H1 (cell line): Measurements from ENCODE around the gene TTC38. TPM values are rescaled to one million over a fixed set of nuclear protein-coding genes. Genes with fewer than 3 reads are reported as not detected.

Experiments used
- ASH2L ChIP-seq: fragments of 200-600, 300-600 bp; sonication (generic); IDR thresholded peaks from one replicate; pipeline ENCODE4 v1.7.1; 2017; ENCODE audit warnings: low read length
- ATF3 ChIP-seq: IDR thresholded peaks from 2 replicates; pipeline ENCODE4 v1.6.1; 2011; ENCODE audit warnings: low read depth, mild to moderate bottlenecking, low read length; ENCODE audit not compliant: insufficient read depth
- BCL11A ChIP-seq, 2 experiments: IDR thresholded peaks; one replicate each; pipeline ENCODE4 v1.6.1; 2011; ENCODE audit warnings: low read depth in 2 of 2, low read length in 2 of 2, mild to moderate bottlenecking in 2 of 2
- CBX8 ChIP-seq: fragments of 300-800, 300-1000 bp; sonication (generic); IDR thresholded peaks from 2 replicates; pipeline ENCODE4 v1.7.1; 2016; ENCODE audit warnings: low read depth, low read length, borderline replicate concordance
- CHD2 ChIP-seq: IDR thresholded peaks from 2 replicates; pipeline ENCODE4 v1.6.1; 2012; ENCODE audit warnings: low read length, improper control_type of control experiment
- CREB1 ChIP-seq: IDR thresholded peaks from 2 replicates; pipeline ENCODE4 v1.6.1; 2012; ENCODE audit warnings: inconsistent platforms
- GABPA ChIP-seq: IDR thresholded peaks from 2 replicates; pipeline ENCODE4 v1.6.1; 2011; ENCODE audit warnings: mild to moderate bottlenecking, low read length, moderate library complexity, borderline replicate concordance; ENCODE audit not compliant: insufficient read depth
- HDAC6 ChIP-seq: IDR thresholded peaks from one replicate; pipeline ENCODE4 v1.7.1; 2012; ENCODE audit warnings: low read depth, mild to moderate bottlenecking, inconsistent platforms, low read length, moderate library complexity
- JUND ChIP-seq: IDR thresholded peaks from 2 replicates; pipeline ENCODE4 v1.6.1; 2011; ENCODE audit warnings: mild to moderate bottlenecking, improper control_type of control experiment, low read length
- KDM4A ChIP-seq: IDR thresholded peaks from one replicate; pipeline ENCODE4 v1.7.1; 2012; ENCODE audit warnings: low read depth, mild to moderate bottlenecking, moderate library complexity, low read length, inconsistent platforms; ENCODE audit not compliant: severe bottlenecking
- KDM5A ChIP-seq: fragments of 200-600 bp; IDR thresholded peaks from 2 replicates; pipeline ENCODE4 v1.7.1; 2012; ENCODE audit warnings: mild to moderate bottlenecking, low read length, inconsistent platforms, mixed read lengths
- NRF1 ChIP-seq: IDR thresholded peaks from 2 replicates; pipeline ENCODE4 v1.6.1; 2011; ENCODE audit warnings: mild to moderate bottlenecking, low read depth, low read length, improper control_type of control experiment
- RFX5 ChIP-seq: IDR thresholded peaks from 2 replicates; pipeline ENCODE4 v1.6.1; 2011; ENCODE audit warnings: low read depth, low read length, improper control_type of control experiment, borderline replicate concordance
- RNF2 ChIP-seq: fragments of 200-900, 300-1000 bp; sonication (generic); IDR thresholded peaks from 2 replicates; pipeline ENCODE4 v1.7.1; 2016; ENCODE audit warnings: borderline replicate concordance, low read depth, mild to moderate bottlenecking, antibody characterized with exemption, low read length; ENCODE audit not compliant: poor library complexity, severe bottlenecking; ENCODE audit errors: missing control alignments
- SAP30 ChIP-seq: fragments of 300-600 bp; sonication (generic); IDR thresholded peaks from 2 replicates; pipeline ENCODE4 v1.7.1; 2012; ENCODE audit warnings: low read length, moderate library complexity, mild to moderate bottlenecking, inconsistent platforms; ENCODE audit not compliant: insufficient read depth, insufficient replicate concordance
- SP1 ChIP-seq: IDR thresholded peaks from 2 replicates; pipeline ENCODE4 v1.6.1; 2011; ENCODE audit warnings: low read depth, low read length
- SP2 ChIP-seq: IDR thresholded peaks from 2 replicates; pipeline ENCODE4 v1.6.1; 2012; ENCODE audit warnings: mild to moderate bottlenecking, low read length, inconsistent platforms
- SP4 ChIP-seq: IDR thresholded peaks from 2 replicates; pipeline ENCODE4 v1.6.1; 2012; ENCODE audit warnings: low read length, inconsistent platforms
- SUZ12 ChIP-seq: fragments of 200-600 bp; sonication (generic); IDR thresholded peaks from 2 replicates; pipeline ENCODE4 v1.6.1; 2012; ENCODE audit warnings: mild to moderate bottlenecking, inconsistent platforms, low read length, moderate library complexity, mixed read lengths
- TEAD4 ChIP-seq: IDR thresholded peaks from 2 replicates; pipeline ENCODE4 v1.6.1; 2012; ENCODE audit warnings: low read depth, low read length, inconsistent platforms, mixed read lengths
- polyA plus RNA-seq, 7 experiments: library from polyadenylated mRNA; depleted of rRNA in 3 of 7; stranded (reverse) in 5 of 7; unstranded in 2 of 7; fragments of >200 nt in 5 of 7; fragments of 200-250 nt in 2 of 7; gene quantifications; 1 replicate in 5 of 7; 2 replicates in 1 of 7; 4 replicates in 1 of 7; pipeline versions ENCODE4 v1.2.1 to v1.2.3, GENCODE V29; 2011 to 2013; ENCODE audit warnings: missing spikeins in 2 of 7, mixed read lengths in 2 of 7
- total RNA-seq: library from RNA; stranded (reverse); fragmentation: NEBNext Ultra II Directional; extraction: Animal tissue kit (Norgen Biotek cat#: 25700); gene quantifications from 2 replicates; pipeline ENCODE4 v1.2.1, GENCODE V29; 2021
- TF ChIP-seq, protein P1 (sequence below): IDR thresholded peaks from 2 replicates; pipeline ENCODE4 v1.6.1; 2012; ENCODE audit warnings: low read length, inconsistent platforms
- TF ChIP-seq, protein P2 (sequence below): IDR thresholded peaks from 2 replicates; pipeline ENCODE4 v1.6.1; 2012; ENCODE audit warnings: inconsistent platforms

TTC38 gene
- total and polyA plus RNA-seq, 2 of the 8 experiments (the other 6 are each of a cell fraction or from before 2014, with no cell fraction given) = 25.3 to 34.8 TPM

- TF ChIP-seq, protein P1, sequence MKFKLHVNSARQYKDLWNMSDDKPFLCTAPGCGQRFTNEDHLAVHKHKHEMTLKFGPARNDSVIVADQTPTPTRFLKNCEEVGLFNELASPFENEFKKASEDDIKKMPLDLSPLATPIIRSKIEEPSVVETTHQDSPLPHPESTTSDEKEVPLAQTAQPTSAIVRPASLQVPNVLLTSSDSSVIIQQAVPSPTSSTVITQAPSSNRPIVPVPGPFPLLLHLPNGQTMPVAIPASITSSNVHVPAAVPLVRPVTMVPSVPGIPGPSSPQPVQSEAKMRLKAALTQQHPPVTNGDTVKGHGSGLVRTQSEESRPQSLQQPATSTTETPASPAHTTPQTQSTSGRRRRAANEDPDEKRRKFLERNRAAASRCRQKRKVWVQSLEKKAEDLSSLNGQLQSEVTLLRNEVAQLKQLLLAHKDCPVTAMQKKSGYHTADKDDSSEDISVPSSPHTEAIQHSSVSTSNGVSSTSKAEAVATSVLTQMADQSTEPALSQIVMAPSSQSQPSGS = no peak
- TF ChIP-seq GABPA = no peak
- peak; percentile 9 for TF ChIP-seq ASH2L
- TF ChIP-seq RNF2 = no peak
- TF ChIP-seq BCL11A (IDR thresholded peaks at IDR 0.05; ENCODE audit: low read depth in 2 of 2, low read length in 2 of 2) = no peak
- TF ChIP-seq, protein P2, sequence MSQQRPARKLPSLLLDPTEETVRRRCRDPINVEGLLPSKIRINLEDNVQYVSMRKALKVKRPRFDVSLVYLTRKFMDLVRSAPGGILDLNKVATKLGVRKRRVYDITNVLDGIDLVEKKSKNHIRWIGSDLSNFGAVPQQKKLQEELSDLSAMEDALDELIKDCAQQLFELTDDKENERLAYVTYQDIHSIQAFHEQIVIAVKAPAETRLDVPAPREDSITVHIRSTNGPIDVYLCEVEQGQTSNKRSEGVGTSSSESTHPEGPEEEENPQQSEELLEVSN = no peak
- TF ChIP-seq KDM4A = peak; percentile 41
- TF ChIP-seq RFX5 = no peak
- no peak for TF ChIP-seq SUZ12
- no peak for TF ChIP-seq TEAD4
- TF ChIP-seq CBX8 = no peak
- TF ChIP-seq CHD2 = no peak
- TF ChIP-seq HDAC6 = no peak
- TF ChIP-seq SAP30 = peak; percentile 91
- no peak for TF ChIP-seq NRF1
- no peak for TF ChIP-seq SP2
- no peak for TF ChIP-seq CREB1
- TF ChIP-seq SP4 = no peak
- 0 out of 2 replicates have a peak, but pooled peaks have one; percentile 28 for TF ChIP-seq KDM5A
- no peak for TF ChIP-seq SP1
- no peak for TF ChIP-seq JUND
- no peak for TF ChIP-seq ATF3
Observed at GRCh38 chr22:46297151-46297812, 29.5 kb downstream of the TTC38 start (continued).
